Activated CD4-positive, alpha-beta T cell treated with anti-CD3 and anti-CD28 coated beads for 1 hour (primary cell): ENCODE results near the gene CLTCL1.
"Not testable (repeated sequence)": the region's sequence is repeated elsewhere in the genome, so short reads cannot be mapped to it uniquely, and the experiment has no call there.

Source experiments
- DNase-seq: peaks from one replicate; pipeline ENCODE4 v3.0.0-alpha.2; 2020

The CLTCL1 gene

DNA sequence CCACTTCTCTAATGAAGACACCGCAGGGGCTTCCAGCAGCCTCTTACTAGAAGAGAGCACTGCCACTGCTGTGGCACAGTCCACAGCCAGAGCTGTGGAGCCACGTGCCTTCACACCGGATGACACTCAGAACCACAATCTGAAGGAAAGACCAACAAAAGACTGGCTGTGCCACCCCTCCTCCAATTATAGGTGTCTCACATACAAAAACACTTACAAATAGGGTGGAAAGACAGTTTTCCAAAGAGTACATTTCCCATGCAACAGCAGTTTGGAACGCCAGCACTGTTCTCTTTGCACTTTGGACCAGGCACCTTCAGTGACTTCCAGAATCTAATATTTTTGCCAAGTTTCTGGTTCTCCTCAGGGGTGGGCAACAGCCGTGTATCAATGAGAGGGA, 74.9 kb downstream of the CLTCL1 start:
- DNase-seq, result no peak

DNA sequence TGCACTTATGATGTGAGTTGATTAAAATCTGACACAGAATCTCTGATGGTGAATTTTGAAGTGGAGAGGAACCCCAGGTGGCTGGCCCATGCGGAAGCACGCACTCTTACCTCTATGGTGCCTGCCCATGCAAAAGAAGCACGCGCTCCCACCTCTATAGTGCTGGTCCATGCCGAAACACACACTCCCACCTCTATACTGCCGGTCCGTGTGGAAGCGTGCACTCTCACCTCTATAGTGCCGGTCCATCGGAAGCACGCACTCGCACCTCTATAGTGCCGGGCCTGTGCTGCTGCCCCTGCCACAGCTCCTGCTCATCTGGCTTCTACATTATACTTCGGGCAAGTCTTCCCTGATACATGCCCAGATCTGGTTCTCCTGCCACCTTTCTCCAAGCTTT, 76.2 kb downstream of the CLTCL1 start:
- DNase-seq, result no peak

DNA sequence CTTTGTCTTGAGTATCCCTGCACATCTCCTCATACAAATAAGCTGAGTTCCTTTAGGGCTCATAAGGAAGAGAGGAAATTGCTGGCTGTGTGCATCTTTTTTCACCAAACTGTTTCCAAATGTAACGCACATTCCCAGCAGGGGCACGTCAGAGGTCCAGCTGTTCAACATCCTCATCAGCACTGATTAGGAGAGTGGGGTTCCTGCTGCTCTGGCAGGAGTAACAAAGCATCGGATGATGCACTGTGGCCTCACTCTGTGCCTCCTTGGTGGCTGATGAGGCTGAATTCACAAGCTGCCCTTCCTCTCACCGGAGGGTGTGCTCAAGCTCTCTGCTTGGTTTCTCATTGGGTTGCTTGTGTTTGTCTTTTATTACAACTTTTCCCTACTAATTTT, 77.4 kb downstream of the CLTCL1 start:
- no peak for DNase-seq

DNA sequence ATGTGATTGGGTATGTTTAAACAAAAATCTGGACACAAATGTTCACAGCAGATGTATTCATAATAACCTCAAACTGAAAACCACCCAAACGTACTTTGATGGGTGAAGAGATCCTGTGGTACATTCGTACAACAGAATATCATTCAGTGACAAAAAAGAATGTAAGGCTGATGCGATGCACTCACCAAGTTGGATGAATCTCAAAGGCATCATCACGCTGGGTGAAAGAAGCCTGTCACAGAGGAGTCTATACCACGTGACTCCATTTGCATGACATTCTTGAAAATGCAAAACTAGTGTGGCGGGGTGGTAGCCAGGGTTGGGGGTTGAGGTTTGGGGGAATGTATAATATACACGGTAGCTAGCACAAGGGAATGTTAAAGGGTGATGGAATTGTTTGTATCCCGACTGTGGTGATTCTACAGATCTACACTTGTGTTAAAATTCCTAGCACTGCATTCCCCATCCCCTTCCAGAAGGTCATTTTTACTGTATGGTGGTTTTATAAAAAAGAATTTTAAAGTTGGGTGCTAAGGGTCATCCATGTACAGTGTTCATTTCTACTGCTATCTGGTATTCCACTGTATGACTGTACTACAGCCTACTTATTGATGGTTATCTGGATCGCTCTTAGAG, 78.0 kb downstream of the CLTCL1 start:
- no peak for DNase-seq

DNA sequence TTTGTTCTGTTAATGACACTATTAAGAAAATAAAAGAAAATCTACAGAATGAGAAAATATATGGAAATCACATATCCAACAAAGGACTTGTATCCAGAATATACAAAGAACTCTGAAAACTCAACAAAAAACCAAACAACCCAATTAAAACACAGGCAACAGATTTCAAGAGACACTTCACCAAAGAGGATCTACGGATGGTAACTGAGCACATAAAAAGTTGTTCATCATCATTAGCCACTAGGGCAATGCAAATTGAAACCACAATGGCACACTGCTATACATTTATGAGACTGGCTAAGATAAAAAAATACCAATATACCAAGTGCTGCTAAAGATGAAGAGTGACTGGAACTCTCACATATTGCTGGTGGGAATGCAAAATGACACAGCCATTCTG, 78.5 kb downstream of the CLTCL1 start:
- no peak for DNase-seq

DNA sequence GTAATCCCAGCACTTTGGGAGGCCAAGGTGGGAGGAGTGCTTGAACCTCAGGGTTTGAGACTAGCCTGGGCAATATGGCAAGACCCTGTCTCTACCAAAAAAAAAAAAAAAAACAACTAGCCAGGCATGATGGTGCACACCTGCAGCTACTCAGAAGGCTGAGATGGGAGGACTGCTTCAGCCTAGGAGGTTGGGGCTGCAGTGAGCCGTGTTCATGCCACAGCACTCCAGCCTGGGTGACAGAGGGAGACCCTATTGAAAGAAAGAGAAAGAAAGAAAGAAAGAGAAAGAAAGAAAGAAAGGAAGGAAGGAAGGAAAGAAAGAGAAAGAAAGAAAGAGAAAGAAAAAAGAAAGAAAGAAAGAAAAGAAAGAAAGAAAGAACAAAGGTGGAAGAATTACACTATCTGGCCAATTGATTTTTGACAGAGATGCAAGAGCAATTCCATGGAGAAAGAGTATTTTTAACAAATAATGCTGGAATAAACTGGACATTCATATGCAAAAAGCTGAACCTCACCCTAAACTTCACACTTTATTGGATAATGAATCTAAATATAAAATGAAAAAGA, 79.1 kb downstream of the CLTCL1 start:
- no peak for DNase-seq

DNA sequence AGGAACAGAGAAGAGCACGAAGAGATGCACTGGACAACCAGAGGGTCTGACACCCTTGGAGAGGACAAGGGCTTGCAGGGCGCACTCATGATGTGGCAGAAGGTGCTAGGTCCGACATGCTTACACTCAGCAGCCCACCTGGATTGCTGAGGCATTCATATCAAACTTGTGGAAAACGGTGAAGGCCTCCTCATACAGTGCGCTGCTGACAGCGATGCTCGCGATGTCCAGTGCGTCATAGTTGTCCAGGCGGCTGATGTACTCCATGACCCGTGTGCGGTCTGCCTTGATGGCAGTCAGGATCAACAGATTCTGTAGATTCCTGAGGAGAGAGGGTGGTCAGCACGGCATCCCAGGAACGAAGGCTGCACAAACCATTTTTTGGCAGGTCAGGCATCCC, 81.3 kb downstream of the CLTCL1 start:
- DNase-seq, result no peak

DNA sequence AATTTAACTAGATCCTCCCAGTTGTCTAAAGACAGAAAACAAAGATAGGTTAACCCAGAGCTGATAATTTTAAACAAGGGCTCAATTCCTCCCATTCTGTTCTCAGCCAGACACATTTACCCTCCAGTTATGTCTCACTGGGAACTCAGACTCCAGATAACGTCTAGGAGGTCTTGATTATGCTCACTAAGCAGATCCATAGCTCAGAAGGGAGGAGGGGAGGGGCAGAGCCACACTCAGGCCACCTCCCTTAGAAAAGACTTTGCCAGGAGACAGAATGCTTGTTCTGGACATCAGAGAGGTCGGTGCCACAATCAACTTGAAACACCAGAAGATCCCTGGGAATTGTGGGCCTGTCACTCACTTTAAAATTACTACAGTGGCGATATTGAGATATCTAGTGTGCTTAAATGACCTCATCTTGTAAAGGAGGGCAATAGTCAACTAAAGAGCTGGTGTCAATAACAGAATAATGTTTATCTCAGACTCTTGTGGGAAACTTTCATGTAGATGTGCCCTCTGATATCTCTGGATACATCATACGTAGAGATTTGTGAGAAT, 83.2 kb downstream of the CLTCL1 start:
- no peak for DNase-seq

DNA sequence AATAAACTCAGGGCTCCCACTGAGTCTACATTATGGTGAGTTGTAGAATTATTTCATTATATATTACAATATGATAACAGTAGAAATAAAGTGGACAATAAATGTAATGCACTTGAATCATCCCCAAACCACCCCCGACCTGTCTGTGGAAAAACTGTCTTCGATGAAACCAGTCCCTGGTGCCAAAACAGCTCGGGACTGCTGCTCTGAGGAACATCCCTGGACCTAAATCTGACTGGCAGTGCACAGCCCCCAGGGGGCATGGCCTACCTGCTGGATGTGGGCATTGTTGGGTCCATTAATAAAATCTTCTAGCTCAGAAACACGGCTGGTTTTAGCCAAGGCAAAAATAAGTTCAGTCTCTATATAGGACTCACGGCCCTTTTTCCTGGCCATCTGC, 83.6 kb downstream of the CLTCL1 start:
- no peak for DNase-seq

DNA sequence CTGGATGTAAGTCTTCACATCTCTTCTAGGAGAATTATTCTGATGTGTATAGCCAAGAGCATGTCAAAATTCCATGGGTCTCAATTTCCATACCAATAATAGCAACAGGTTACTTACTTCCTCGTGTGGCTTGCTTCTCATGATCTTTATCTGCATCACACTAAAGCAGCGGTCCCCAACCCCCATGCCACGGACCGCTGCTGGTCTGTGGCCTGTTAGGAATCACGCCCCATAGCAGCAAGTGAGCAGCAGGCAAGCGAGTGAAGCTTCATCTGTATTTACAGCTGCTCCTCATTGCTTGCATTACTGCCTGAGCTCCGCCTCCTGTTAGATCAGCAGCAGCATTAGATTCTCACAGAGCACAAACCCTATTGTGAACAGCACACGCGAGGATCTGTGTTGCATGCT, 84.1 kb downstream of the CLTCL1 start:
- DNase-seq, result no peak

DNA sequence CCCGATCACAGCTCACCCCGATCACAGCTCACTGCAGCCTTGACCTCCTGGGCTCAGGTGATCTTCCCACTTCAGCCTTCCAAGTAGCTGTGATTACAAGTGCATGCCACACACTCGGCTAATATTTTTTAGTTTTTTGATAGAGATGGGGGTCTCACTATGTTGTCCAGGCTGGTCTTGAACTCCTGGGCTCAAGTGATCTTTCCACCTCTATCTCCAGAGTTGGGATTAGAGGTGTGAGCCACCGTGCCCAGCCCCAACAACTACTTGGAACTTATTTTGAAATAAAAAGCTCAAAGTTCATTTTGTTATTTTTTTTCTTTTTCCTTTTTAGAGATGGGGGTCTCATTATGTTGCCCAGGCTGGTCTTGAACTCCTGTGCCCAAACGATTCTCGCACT, 85.2 kb downstream of the CLTCL1 start:
- no peak for DNase-seq

DNA sequence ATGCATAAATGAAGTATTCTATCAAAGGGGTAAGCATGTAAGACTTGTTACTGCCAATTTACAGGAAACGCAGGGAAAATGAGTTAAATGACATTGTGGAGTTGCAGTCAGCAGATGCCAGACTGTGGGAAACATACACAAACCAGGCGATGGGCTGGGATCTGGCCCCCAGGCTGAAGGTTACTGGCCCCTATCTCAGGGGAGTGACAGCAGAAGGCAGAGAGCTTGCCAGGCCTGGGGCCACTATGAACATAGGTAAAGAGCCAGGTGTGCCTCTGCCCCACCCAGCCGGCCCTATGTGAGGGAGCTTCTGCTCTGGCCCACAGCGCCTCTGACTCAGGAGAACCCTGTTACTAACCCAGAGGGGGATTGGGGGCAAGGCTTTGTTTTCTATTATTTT, 86.9 kb downstream of the CLTCL1 start:
- no peak for DNase-seq

DNA sequence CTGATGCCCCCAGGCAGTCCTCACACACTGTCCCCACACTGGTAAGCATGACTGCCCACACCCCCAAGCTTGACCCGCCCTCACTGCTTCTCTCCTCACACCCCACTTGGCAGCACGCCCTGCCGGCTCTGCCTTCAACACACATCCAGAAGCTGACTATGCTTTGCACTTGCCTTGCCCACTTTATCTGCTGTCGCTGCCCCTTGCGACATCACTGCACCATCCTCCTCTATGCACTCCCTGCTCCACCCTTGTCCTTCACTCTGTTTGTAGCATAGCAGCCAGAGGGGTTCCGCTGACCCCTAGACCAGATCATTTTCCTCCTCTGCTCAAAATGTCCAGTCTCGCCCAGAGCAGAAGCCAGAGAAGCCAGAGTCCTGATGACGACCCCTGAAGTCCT, 87.7 kb downstream of the CLTCL1 start:
- DNase-seq, result no peak

DNA sequence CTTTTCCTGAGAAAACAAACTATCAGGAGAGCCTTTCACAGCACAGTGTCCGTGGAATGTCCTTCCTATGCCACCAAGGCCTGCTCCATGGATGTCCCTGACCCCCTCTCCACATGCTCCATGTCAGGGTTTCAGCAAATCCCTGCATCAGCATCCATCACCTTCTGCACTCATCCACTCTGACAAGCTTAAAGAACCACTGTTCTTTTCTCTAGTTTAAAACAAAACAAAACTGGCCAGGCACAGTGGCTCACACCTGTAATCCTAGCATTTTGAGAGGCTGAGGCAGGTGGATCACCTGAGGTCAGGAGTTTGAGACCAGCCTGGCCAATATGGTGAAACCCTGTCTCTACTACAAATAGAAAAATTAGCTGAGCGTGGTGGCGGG, 88.7 kb downstream of the CLTCL1 start:
- not testable (repeated sequence) for DNase-seq

DNA sequence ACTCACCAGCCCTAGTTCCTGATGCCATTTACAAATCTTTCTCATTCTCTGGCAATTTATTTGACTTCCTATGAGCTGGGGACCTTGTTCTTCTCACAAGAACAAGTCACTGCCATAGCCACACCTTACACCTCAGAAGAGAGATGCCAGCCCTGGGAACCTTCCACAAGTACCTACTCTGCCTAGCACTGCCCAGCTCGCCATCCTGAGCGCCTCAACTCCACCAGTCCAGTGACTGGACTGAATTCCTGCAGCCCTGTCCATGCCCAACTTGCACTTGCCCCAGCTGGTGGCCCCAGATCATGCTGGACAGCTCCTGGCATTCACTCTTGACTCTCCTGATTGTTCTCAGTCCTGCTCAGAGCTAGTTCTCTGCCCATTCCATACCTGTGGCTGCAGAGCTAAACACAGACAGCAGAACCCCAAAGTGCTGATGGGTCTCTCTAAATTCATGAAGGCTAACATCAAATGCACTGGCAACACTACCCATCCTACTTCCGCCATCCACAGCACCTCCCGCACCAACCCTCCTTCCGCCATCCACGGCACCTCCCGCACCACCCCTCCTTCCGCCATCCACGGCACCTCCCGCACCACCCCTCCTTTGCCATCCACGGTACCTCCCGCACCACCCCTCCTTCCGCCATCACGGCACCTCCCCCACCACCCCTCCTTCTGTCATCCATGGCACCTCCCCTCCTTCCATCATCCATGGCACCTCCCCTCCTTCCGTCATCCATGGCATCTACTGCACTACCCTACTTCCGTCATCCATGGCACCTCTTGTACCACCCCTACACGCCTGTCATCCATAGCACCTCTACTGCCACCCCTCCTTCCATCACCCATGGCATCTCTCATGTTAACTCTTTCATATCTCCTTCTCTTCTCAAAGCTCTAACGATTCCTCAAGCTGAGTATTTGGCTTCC, 89.4 kb downstream of the CLTCL1 start:
- DNase-seq, result no peak

DNA sequence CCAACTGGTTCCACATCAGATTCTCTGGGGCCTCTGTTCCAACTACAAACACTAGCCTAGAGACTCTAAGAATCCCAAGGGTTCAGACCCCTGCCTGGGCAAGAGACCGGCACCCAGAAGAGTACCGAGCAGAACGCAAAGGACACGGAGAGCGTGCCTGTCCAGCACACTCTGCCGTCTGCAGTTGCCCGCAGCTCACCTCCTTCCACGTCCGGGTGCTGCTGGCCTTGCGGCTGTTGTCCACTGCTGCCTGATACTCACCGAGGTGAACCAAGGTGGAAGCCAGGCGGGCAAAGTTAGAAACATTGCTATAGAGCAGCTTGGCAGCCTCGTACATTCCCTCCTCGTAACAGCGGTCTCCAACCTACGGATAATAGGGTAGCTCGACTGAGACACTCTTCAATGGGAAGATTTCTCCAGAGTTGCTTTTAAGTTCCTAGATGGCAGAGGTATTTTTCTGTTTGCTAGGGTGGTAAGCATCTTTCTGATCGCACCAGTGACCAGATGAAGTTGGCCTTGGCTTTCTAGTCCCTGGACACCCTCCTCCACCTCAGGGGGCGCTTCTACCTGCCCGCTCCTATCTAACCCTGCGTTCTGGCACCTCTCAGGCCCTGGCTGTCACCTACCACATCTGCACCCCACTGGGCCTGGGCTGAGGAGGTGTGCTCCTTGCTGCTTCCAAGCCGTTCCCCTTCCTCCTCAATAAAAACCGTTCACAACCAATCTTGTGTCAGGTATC, 90.2 kb downstream of the CLTCL1 start:
- DNase-seq, result no peak

DNA sequence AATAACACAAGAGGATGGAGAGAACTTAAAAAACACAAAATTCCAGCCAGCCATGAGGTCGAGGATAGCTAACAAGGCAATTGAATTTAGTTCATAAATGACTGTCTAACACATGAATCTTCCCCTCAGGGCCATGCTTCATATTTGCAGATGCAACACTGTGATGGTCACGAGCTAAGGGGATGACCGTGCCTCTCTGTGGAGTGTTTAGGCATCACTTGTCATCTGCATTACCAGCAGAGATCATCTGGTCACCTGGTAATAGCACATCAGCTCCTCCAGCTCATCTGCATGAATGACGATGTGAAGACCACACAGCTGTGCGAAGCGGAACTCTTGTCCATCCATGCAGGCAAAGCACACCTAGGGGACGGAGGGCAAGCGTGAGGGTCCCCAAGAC, 92.0 kb downstream of the CLTCL1 start:
- DNase-seq, result no peak

DNA sequence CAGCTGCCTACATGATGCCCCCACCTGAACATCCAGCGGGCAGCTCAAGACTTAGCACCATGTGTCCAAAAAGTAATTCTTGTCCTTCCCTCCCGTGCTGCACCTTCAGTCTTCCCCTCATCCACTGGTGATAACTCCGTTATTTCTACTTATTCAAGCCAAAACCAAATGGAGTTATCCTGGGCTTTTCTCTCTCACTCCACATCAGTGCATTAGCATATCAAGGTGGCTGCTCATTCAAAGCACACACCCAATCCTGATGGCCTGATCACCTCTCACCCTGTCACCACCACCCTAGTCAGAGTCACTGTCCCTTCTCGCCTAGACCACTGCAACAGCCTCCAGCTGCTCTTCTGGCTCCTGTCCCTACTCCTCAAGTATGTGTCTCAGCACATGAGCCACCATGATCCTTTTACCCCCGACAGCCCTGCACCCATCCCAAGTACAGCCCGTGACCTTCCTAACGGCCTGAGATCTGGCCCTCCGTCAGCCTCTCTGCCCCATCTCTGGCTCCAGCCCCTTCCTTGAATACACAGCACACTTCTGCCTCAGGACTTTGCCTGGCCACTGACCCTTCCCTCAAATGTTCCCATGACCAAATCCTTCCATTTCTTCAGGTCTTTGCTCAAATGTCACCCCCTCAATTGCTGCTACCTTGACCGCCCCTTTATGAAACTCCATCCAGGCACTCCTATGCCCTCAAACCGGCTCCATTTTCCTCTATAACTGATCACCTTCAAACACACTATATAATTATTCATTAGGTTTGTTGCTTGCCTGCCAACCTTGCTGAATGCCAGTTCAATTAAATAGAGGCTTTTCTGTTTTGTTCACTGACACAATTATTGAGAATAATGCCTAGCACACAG, 93.3 kb downstream of the CLTCL1 start:
- no peak for DNase-seq

DNA sequence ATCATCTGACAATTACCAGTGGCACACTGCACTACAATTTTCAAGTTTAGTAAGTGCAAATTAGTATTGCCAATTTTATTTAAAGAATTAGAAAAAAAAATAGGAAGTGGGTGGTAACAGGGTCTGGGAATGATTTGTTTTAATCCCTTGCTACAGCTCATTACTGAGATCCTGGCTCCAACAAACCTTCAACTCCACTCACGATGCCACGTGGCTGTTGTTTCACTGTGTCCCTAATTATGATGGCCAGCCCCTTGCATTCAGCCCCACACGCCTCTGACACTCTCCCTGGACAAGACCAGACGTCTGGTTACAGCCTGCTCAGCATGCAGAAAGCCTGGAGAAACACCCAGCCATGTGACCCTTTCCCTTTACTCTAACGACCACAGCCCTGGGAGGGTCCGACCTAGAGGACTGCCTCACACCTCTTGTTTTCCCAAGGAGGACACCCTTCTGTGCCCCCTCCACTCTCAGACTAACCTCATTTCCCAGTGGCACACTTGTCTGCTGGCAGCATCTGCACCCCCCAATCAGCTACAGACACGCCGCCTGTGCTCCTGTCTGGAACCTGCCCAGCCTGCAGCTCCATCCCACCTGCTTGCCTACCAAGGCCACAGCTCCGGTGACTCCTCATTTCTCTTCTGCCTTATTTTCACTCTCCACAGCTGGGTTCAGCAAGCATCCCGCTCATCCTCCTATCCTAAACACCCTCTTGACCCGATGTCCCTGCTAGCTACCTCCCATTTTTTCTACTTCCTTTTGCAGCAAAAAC, 94.5 kb downstream of the CLTCL1 start:
- DNase-seq, result no peak

DNA sequence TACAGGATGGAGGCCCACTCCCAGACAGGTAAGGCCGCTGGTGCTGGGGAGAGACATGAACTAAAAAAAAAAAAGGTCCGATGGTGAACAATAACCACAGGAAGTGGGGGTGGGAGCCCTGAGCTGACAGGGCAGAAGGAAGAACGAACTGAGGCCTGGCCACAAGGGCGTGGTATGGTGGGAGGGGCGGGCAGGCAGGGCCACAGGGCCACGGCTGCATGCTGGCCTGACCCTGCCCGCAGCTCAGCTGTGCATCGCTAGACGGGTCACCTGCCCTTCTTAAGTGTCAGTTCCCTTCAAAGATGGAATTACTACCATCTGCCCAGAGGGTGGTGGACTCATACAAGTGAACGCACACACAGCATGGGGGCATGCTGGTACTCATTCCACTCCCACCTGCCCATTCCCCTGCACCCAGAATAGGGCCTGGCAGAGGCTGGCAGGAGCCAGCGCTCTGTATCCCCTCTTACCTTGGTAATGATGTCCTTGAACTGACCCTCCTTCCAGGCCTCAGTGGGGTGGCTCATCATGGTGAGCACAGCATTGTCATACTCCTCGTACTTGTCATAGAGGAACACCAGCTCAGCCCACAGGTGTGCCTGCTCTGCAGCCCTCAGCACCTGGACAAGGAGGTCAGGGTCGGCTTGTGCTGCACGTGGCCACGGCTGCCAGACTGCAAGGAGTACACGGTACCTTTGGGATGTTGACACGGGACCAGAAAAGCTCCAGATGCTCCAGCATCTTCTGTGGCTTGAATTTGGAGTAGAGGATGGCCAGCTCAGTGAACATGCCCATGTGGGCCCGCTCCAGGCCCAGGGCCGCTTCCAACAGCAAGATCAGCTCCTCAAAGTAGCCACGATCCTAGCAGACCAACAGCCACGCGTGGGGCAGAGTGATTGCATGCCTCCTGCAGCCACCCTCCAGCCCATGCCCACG, 95.5 kb downstream of the CLTCL1 start:
- no peak for DNase-seq
